GM10248 (cell line): ENCODE results near the gene NAA15.

Experiments
- CTCF ChIA-PET: fragments of 300-600 bp; sonication (Branson Sonifier 250); formaldehyde crosslinking; extraction: SDS; loops from one replicate; lab custom pipeline; 2021; ENCODE audit warnings: antibody characterized with exemption; lab: Yijun Ruan, JAX
- POLR2A ChIA-PET: fragments of 350-650 bp; sonication (Branson Sonifier 250); formaldehyde crosslinking; extraction: SDS; loops from one replicate; lab custom pipeline; 2020; ENCODE audit warnings: antibody characterized with exemption; lab: Yijun Ruan, JAX
- DNase-seq: peaks from one replicate; pipeline ENCODE4 v3.0.0; 2012; ENCODE audit errors: extremely low spot score
- TF ChIP-seq, protein P1 (sequence below): IDR thresholded peaks from 2 replicates; pipeline ENCODE4 v1.5.1; 2012; ENCODE audit warnings: mild to moderate bottlenecking, low read depth; ENCODE audit errors: extremely low read depth, missing control alignments, control extremely low read depth

Gene NAA15

DNA sequence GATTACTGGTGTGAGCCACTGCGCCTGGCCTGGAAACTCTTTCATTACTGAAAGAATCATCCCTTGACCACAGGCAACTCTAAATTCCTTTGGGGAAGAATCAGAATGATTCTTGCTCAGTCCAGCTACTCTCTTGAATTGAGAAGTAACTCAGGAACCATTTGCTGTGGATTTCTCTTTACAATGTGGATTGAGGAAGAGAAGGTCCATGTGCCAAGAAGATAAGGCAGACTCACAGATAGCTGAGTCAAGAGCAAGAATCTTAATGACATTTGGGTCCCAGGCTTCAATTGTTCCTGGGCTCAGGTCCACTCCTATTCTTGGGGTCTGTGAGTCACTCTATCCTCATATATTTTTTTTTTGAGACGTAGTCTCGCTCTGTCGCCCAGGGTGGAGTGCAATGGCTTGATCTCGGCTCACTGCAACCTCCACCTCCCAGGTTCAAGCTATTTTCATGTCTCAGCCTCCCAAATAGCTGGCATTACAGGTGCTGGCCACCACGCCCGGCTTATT, 15.1 kb upstream of the NAA15 start:
- CTCF ChIA-PET: interaction anchor here (4.4 kb wide), 1 partner anchor 10 kb away, joined by 39 read pairs; no protein-coding TSS in a partner anchor
- POLR2A ChIA-PET: no interaction called here
- no peak for DNase-seq
- TF ChIP-seq, protein P1, sequence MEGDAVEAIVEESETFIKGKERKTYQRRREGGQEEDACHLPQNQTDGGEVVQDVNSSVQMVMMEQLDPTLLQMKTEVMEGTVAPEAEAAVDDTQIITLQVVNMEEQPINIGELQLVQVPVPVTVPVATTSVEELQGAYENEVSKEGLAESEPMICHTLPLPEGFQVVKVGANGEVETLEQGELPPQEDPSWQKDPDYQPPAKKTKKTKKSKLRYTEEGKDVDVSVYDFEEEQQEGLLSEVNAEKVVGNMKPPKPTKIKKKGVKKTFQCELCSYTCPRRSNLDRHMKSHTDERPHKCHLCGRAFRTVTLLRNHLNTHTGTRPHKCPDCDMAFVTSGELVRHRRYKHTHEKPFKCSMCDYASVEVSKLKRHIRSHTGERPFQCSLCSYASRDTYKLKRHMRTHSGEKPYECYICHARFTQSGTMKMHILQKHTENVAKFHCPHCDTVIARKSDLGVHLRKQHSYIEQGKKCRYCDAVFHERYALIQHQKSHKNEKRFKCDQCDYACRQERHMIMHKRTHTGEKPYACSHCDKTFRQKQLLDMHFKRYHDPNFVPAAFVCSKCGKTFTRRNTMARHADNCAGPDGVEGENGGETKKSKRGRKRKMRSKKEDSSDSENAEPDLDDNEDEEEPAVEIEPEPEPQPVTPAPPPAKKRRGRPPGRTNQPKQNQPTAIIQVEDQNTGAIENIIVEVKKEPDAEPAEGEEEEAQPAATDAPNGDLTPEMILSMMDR: no peak

DNA sequence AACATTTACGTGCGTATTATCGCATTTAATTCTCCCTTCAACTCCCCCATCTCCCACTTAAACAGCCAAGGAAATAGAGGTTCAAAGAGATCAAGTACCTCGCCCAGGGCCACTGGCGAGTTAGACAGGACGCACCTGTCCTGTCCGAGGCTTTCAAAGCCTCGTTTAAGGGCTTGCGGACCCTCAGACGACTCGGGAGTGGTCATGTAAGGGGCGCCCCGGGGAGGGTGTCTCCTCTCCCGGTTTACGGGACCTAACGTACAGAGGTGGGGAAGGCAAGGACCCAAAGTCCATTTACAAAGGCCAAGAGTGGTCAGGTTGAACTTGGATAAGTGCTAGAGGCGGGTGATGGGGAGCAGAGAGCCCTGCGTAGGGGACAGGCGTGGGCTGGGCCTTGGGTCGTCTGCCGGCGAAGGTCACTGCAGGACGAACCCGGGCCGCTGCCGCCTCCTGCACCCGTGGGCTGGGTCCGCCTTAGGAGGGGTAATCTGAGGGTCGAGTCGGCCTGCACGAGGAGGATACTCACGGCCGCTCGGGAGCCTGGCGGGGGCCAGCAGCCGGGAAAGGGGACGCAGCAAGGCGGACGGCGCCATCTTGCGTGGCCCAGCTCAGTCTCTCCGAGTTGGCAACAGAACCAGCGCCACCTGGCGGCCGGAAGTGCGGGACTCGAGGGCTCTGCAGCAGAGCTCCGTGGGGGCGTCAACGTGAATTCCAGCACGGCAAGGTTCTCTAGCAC, 5.9 kb upstream of the NAA15 start:
- ChIA-PET POLR2A (interaction anchor here (1.1 to 1.7 kb wide), 3 partner anchors 118 to 265 kb away, joined by 7 to 9 read pairs (median 9); partner anchors contain the start of gene ELF2), CTCF (interaction anchor here (0.8 to 3.7 kb wide), 60 partner anchors 9 to 271 kb away, joined by 3 to 43 read pairs (median 6); partner anchors contain the start of genes ELF2 and MGARP)
- DNase-seq: peak; percentile 89
- TF ChIP-seq, protein P1: peak; percentile 98

DNA sequence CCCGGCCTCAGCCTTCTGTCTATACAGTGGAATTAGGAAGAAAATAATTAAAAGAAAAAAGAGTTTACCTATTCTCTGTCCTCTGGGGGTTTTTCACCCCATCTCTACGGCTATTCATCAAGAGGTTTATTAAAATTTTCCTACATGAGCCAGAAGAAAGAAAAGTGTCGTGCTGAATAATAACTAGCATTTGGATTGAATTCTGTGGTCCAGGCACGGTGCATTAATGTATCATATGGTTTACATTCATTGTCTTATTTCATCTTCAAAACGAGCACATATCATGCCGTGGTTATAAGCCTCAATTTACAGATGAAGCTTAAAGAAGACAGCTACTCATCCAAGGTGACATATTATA, 5.4 kb upstream of the NAA15 start:
- DNase-seq: no peak
- TF ChIP-seq, protein P1: no peak
- CTCF ChIA-PET: interaction anchor here (0.8 to 3.7 kb wide), 61 partner anchors 9 to 272 kb away, joined by 3 to 43 read pairs (median 5); partner anchors contain the start of genes ELF2 and MGARP
- POLR2A ChIA-PET: interaction anchor here (1.1 to 1.7 kb wide), 3 partner anchors 119 to 265 kb away, joined by 7 to 9 read pairs (median 9); partner anchors contain the start of gene ELF2

DNA sequence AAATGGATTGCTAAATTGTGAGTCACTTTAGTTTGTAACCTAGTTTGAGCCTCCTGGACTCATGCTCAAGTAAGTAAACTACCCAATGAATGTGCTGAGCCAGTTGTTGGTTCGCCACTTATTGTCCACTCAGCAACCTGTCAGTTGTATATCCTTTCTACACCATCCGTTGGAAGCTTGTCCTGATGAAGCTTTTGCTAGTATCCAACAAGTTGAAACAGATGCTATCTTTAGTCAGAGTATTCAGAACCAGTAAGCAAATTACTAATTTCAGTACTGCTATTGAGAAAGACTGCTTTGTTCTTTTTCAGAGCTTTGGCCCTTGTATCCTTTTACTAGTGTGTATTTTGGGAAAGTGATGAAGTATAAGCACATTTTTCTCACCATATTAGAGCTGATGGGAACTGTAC, 4.3 kb upstream of the NAA15 start:
- POLR2A ChIA-PET: interaction anchor here (0.5 to 1.2 kb wide), 3 partner anchors 118 to 214 kb away, joined by 4 to 7 read pairs (median 5); partner anchors contain the start of gene ELF2
- DNase-seq: no peak
- TF ChIP-seq, protein P1: no peak
- CTCF ChIA-PET: interaction anchor here (0.8 to 3.7 kb wide), 28 partner anchors 8 to 267 kb away, joined by 3 to 43 read pairs (median 8); partner anchors contain the start of gene MGARP

DNA sequence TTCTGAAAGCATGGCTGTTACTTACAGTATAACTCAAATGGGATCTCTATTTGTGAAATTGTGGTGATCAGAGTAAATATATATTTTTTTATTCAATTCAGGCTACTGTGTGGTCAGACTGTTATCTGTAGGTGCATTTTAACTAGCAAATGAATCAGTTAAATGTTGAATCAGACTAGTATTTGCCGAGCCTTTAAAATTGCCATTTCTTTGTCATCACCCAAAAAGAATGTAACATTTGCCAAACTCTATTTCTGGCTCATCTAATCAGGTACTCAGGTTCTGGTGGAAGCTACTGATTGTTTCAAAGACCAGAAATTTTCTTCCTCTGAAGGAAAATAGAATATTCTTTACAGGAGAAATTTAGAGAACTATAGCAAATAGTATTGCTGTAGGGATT, 1.8 kb upstream of the NAA15 start:
- TF ChIP-seq, protein P1: no peak
- ChIA-PET CTCF (interaction anchor here (1.0 to 2.4 kb wide), 6 partner anchors 20 to 272 kb away, joined by 3 to 5 read pairs (median 4); partner anchors contain the start of gene MGARP), POLR2A (no interaction called here)
- DNase-seq: no peak

DNA sequence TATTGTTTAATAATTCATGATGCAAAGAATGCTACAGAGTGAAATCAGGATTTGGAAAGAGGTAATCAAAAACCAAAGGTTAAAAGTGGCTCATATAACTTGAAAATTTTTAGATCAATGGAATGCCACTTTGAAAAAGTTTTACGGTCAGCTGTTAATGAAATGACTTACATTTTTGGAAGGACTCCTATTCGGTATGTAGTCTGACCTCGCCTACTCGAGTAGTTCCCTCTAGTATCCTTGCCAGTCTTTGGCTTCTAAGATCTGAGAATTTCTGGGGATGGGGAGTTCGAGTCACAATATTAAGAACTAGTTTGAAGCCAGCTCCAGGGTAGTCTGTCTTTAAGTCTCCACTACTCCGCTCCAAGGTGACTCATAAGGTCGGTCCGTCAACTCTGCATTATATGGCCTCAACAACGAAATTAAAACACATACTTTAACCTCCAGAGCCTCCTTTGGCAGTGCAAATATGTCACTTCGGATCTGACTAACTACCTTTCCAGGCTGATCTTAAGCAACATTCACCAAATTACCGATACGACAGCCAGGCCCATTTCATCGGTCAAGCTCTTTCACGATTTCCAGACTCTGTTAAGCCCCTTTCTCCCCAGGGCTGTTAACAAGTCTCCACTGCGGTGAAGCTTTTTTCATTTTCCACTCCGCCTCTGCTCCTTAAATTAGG, 733 bp upstream of the NAA15 start:
- ChIA-PET POLR2A (interaction anchor here (0.8 to 1.7 kb wide), 4 partner anchors 16 to 152 kb away, joined by 3 to 8 read pairs (median 4); partner anchors contain the start of gene ELF2), CTCF (interaction anchor here (0.9 to 2.4 kb wide), 13 partner anchors 10 to 270 kb away, joined by 3 to 17 read pairs (median 4); partner anchors contain the start of gene MGARP)
- TF ChIP-seq, protein P1: no peak
- DNase-seq: no peak
